ENCODE measurements around the gene CPLX1. TPM values are rescaled to one million over a fixed set of nuclear protein-coding genes. Genes with fewer than 3 reads are reported as not detected.

The CPLX1 gene
- polyA plus RNA-seq, 1 donor (not counting 4 experiments of a cell fraction or from before 2014, with no cell fraction given) = 0.04 TPM

GRCh38 chr4:821181-821591 is 4.7 kb downstream of the CPLX1 start:
- Histone ChIP-seq H2AFZ (ENCODE audit: control insufficient read depth, low read length) (no peak overlapping the region), H4K20me1 (ENCODE audit: control insufficient read depth, extremely low read depth, insufficient read depth, low read length) (no peaks in the 10 kb centered on the region), H3K9me1 (ENCODE audit: control insufficient read depth, extremely low read depth, insufficient read depth, low read length) (no peaks in the 10 kb centered on the region), H3K36me3 (ENCODE audit: control insufficient read depth in 2 of 2, extremely low read depth in 1 of 2, insufficient read depth in 2 of 2, low read length in 2 of 2) (no peaks in the 10 kb centered on the region), H3K4me2 (ENCODE audit: control insufficient read depth, extremely low read depth, insufficient read depth, low read depth, low read length) (no peak overlapping the region), H3K4me3 (ENCODE audit: control insufficient read depth in 2 of 3, extremely low read depth in 1 of 3, insufficient read depth in 2 of 3, low read depth in 1 of 3, low read length in 3 of 3) (no peak overlapping the region), H3K9ac (ENCODE audit: control insufficient read depth, extremely low read depth, insufficient read depth, low read length) (no peak overlapping the region), H3K27ac (ENCODE audit: control insufficient read depth, insufficient read depth, low read length) (no peak overlapping the region), H3K79me2 (ENCODE audit: control insufficient read depth, insufficient read depth, low read length) (no peaks in the 10 kb centered on the region), H3K9me3 (ENCODE audit: control insufficient read depth, low read depth, low read length) (peaks cover 2% of the 10 kb centered on the region), H3K4me1 (ENCODE audit: control insufficient read depth, extremely low read depth, insufficient read depth, low read length) (no peaks in the 10 kb centered on the region), H3K27me3 (ENCODE audit: control insufficient read depth, extremely low read depth, insufficient read depth, low read length) (peaks cover 58% of the 10 kb centered on the region)
- no peak for FAIRE-seq
- TF ChIP-seq, protein P1, sequence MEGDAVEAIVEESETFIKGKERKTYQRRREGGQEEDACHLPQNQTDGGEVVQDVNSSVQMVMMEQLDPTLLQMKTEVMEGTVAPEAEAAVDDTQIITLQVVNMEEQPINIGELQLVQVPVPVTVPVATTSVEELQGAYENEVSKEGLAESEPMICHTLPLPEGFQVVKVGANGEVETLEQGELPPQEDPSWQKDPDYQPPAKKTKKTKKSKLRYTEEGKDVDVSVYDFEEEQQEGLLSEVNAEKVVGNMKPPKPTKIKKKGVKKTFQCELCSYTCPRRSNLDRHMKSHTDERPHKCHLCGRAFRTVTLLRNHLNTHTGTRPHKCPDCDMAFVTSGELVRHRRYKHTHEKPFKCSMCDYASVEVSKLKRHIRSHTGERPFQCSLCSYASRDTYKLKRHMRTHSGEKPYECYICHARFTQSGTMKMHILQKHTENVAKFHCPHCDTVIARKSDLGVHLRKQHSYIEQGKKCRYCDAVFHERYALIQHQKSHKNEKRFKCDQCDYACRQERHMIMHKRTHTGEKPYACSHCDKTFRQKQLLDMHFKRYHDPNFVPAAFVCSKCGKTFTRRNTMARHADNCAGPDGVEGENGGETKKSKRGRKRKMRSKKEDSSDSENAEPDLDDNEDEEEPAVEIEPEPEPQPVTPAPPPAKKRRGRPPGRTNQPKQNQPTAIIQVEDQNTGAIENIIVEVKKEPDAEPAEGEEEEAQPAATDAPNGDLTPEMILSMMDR (optimal IDR thresholded peaks at IDR 0.05 in 1 of 3, IDR thresholded peaks at IDR 0.05 in 1 of 3, conservative IDR thresholded peaks at IDR 0.05 in 1 of 3; ENCODE audit: extremely low read depth in 1 of 3, insufficient read depth in 2 of 3, low read length in 3 of 3) = no peak
- TF ChIP-seq EZH2 (IDR thresholded peaks at IDR 0.05; ENCODE audit: low read length) = no peak
- no peak for DNase-seq (ENCODE audit: low read depth, low spot score)
- dilution Hi-C loops (cut with MboI; ENCODE audit: extremely low pct_ligation_motif_present, low sequenced_read_pairs) = no loop called here

DNA sequence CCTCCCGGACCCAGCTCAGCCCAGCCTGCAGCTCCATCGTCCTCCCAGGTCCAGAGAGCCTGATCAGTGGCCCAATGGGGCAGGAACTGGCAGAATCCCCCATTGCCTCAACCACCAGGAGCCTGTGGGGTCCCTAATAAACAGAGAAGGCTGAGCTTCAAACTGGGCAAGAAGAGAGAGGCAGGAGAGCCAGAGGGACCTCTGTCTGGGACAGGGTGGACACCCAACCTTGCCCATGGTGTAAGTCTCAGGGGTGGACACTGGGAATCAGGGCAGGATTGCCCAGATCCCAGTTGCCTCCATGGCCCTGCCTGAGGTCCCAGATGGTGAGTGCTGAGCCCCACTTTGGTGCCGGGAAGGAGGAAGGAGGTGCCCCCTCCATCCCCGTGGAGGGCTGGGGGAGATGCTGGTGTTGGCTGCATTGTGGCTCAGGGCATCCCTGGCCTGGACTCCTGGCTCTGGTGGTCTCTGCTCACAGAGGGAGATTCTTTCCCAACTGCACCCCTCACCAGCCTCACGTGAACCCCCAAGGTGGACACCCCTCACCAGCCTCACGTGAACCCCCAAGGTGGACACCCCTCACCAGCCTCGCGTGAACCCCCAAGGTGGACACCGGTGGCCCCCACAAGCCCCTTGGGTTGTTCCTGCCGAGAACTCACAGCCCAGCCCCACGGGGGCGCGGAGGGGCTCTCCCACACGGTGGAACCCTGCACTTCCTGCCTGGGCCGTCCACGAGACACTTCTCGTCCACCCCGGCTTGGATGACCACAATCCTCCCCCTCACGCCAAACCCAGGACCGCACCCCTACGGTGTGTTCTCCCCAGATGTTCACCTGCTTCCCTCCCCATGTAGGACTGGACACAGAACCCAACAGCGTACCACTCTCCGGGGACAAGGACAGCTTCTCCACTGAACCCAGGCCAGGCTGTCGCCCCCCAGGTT is 5.4 kb downstream of the CPLX1 start:
- H3K79me2 ChIP-seq (ENCODE audit: control insufficient read depth, insufficient read depth, low read length) = no peaks in the 10 kb centered on the region
- no peak overlapping the region for H3K4me3 ChIP-seq (ENCODE audit: control insufficient read depth in 2 of 3, extremely low read depth in 1 of 3, insufficient read depth in 2 of 3, low read depth in 1 of 3, low read length in 3 of 3)
- H3K9me1 ChIP-seq (ENCODE audit: control insufficient read depth, extremely low read depth, insufficient read depth, low read length) = no peaks in the 10 kb centered on the region
- TF ChIP-seq EZH2 (IDR thresholded peaks at IDR 0.05; ENCODE audit: low read length) = no peak
- TF ChIP-seq, protein P1 (optimal IDR thresholded peaks at IDR 0.05 in 1 of 3, IDR thresholded peaks at IDR 0.05 in 1 of 3, conservative IDR thresholded peaks at IDR 0.05 in 1 of 3; ENCODE audit: extremely low read depth in 1 of 3, insufficient read depth in 2 of 3, low read length in 3 of 3) = no peak
- DNase-seq (ENCODE audit: low read depth, low spot score) (no peak), FAIRE-seq (no peak)
- peaks cover 2% of the 10 kb centered on the region for H3K9me3 ChIP-seq (ENCODE audit: control insufficient read depth, low read depth, low read length)
- dilution Hi-C loops (cut with MboI; ENCODE audit: extremely low pct_ligation_motif_present, low sequenced_read_pairs) = no loop called here
- no peaks in the 10 kb centered on the region for H3K36me3 ChIP-seq (ENCODE audit: control insufficient read depth in 2 of 2, extremely low read depth in 1 of 2, insufficient read depth in 2 of 2, low read length in 2 of 2)
- no peaks in the 10 kb centered on the region for H3K4me1 ChIP-seq (ENCODE audit: control insufficient read depth, extremely low read depth, insufficient read depth, low read length)
- peaks cover 63% of the 10 kb centered on the region for H3K27me3 ChIP-seq (ENCODE audit: control insufficient read depth, extremely low read depth, insufficient read depth, low read length)
- no peak overlapping the region for H2AFZ ChIP-seq (ENCODE audit: control insufficient read depth, low read length)
- H3K4me2 ChIP-seq (ENCODE audit: control insufficient read depth, extremely low read depth, insufficient read depth, low read depth, low read length) = no peak overlapping the region
- H3K27ac ChIP-seq (ENCODE audit: control insufficient read depth, insufficient read depth, low read length) = no peak overlapping the region
- H4K20me1 ChIP-seq (ENCODE audit: control insufficient read depth, extremely low read depth, insufficient read depth, low read length) = no peaks in the 10 kb centered on the region
- H3K9ac ChIP-seq (ENCODE audit: control insufficient read depth, extremely low read depth, insufficient read depth, low read length) = no peak overlapping the region

All from keratinocyte (primary cell).